A673 (cell line): Measurements from ENCODE around the gene SYK. TPM values are rescaled to one million over a fixed set of nuclear protein-coding genes. Genes with fewer than 3 reads are reported as not detected.

Source experiments
- BruUV-seq: library from RNA; stranded (reverse); fragments of 400-500 nt; replicated peaks from 2 replicates; lab custom pipeline; 2021; lab: Mats Ljungman, UMichigan
- CTCF ChIA-PET: fragments of 300-600 bp; sonication (Branson Sonifier 250); formaldehyde crosslinking; loops from one replicate; lab custom pipeline; 2022; ENCODE audit warnings: antibody characterized with exemption; lab: Charles Lee
- POLR2A ChIA-PET: fragments of 300-600 bp; sonication (Branson Sonifier 250); formaldehyde crosslinking; loops from one replicate; lab custom pipeline; 2022; ENCODE audit warnings: antibody characterized with exemption; ENCODE audit not compliant: low non-redundant PET; lab: Charles Lee
- DNase-seq: peaks from one replicate; pipeline ENCODE4 v3.0.0-alpha.2; 2015; ENCODE audit warnings: low spot score
- H3K27ac ChIP-seq: fragments of 200-600 bp; sonication (generic); 2 replicates; pipeline ENCODE4 v1.5.1; 2016; ENCODE audit warnings: mixed run types, low read depth, mild to moderate bottlenecking, mixed read lengths, antibody characterized with exemption, low read length; ENCODE audit not compliant: poor library complexity, severe bottlenecking
- H3K27me3 ChIP-seq: fragments of 200-600 bp; sonication (generic); replicated peaks from 2 replicates; pipeline ENCODE4 v1.6.1; 2017; ENCODE audit warnings: mixed run types, low read depth, mild to moderate bottlenecking, mixed read lengths, antibody characterized with exemption, low read length; ENCODE audit not compliant: insufficient read depth, poor library complexity
- H3K36me3 ChIP-seq: fragments of 200-600 bp; sonication (generic); 2 replicates; pipeline ENCODE4 v1.6.1; 2016; ENCODE audit warnings: mixed run types, mild to moderate bottlenecking, mixed read lengths, antibody characterized with exemption, low read length; ENCODE audit not compliant: insufficient read depth, poor library complexity, severe bottlenecking
- H3K4me1 ChIP-seq: fragments of 200-600 bp; sonication (generic); 2 replicates; pipeline ENCODE4 v1.6.1; 2017; ENCODE audit warnings: mixed run types, mild to moderate bottlenecking, mixed read lengths, antibody characterized with exemption, low read length; ENCODE audit not compliant: insufficient read depth, poor library complexity, severe bottlenecking
- H3K4me3 ChIP-seq: fragments of 200-600 bp; sonication (generic); 2 replicates; pipeline ENCODE4 v1.5.1; 2016; ENCODE audit warnings: low read depth, mixed run types, mild to moderate bottlenecking, mixed read lengths, low read length; ENCODE audit not compliant: poor library complexity, severe bottlenecking
- H3K9me3 ChIP-seq: fragments of 200-600 bp; sonication (generic); 2 replicates; pipeline ENCODE4 v1.6.1; 2016; ENCODE audit warnings: mixed run types, low read depth, mild to moderate bottlenecking, mixed read lengths, antibody characterized with exemption, low read length; ENCODE audit not compliant: poor library complexity, severe bottlenecking
- EZH2 ChIP-seq: fragments of 200-600 bp; sonication (generic); IDR thresholded peaks from 2 replicates; pipeline ENCODE4 v1.6.1; 2017; ENCODE audit warnings: borderline replicate concordance, low read depth, mild to moderate bottlenecking, mixed read lengths, antibody characterized with exemption, low read length; ENCODE audit not compliant: poor library complexity, severe bottlenecking
- intact Hi-C: fragments of 100-400 bp; cut with micrococcal nuclease; formaldehyde crosslinking; loops from one replicate; pipeline ENCODE4 v1.10.0; 2022; ENCODE audit not compliant: unreplicated experiment
- total RNA-seq: library from RNA; stranded (reverse); gene quantifications from 2 replicates; pipeline ENCODE4 v1.2.3, GENCODE V29; 2021
- TF ChIP-seq, protein P1 (sequence below): fragments of 300-800, 200-600 bp; sonication (generic); conservative IDR thresholded peaks from 2 replicates; pipeline ENCODE4 v1.5.1; 2017; ENCODE audit warnings: low read depth, mild to moderate bottlenecking, antibody characterized with exemption, low read length, moderate library complexity, mixed read lengths

SYK gene
- total RNA-seq, 1 experiment from 2014 or later, result 14.9 TPM

DNA sequence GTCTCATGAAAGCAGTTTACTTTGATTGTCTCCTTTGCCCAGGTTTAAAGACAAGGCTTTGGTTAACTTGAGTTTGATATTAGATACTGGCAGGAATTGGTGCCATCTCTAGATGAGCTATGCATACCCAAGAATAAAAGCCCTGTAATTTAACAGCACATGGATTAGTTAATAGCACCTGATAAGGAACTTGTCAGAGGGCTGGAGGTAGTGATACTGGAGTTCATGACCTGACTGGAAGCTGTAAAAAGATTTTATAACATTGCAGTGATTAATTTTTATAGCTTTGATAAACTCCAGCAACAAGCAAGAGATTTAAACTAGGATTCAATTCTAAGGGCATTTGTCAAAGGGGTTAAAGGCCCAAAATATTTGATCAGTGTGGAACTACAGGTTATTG is 34.9 kb upstream of the SYK start:
- no peak overlapping the region for H3K27ac ChIP-seq
- H3K36me3 ChIP-seq, result no peaks in the 10 kb centered on the region
- POLR2A ChIA-PET, result interaction anchor here (0.7 kb wide), 1 partner anchor 200 kb away, joined by 3 read pairs; no protein-coding TSS in a partner anchor
- no peaks in the 10 kb centered on the region for H3K4me1 ChIP-seq
- TF ChIP-seq EZH2, result no peak
- TF ChIP-seq, protein P1, sequence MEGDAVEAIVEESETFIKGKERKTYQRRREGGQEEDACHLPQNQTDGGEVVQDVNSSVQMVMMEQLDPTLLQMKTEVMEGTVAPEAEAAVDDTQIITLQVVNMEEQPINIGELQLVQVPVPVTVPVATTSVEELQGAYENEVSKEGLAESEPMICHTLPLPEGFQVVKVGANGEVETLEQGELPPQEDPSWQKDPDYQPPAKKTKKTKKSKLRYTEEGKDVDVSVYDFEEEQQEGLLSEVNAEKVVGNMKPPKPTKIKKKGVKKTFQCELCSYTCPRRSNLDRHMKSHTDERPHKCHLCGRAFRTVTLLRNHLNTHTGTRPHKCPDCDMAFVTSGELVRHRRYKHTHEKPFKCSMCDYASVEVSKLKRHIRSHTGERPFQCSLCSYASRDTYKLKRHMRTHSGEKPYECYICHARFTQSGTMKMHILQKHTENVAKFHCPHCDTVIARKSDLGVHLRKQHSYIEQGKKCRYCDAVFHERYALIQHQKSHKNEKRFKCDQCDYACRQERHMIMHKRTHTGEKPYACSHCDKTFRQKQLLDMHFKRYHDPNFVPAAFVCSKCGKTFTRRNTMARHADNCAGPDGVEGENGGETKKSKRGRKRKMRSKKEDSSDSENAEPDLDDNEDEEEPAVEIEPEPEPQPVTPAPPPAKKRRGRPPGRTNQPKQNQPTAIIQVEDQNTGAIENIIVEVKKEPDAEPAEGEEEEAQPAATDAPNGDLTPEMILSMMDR, result no peak
- no peak for DNase-seq
- peaks cover 24% of the 10 kb centered on the region for H3K9me3 ChIP-seq
- intact Hi-C loops, result no loop called here
- no peaks in the 10 kb centered on the region for H3K27me3 ChIP-seq
- H3K4me3 ChIP-seq, result no peak overlapping the region
- CTCF ChIA-PET, result no interaction called here
- no TSS peak for BruUV-seq

DNA sequence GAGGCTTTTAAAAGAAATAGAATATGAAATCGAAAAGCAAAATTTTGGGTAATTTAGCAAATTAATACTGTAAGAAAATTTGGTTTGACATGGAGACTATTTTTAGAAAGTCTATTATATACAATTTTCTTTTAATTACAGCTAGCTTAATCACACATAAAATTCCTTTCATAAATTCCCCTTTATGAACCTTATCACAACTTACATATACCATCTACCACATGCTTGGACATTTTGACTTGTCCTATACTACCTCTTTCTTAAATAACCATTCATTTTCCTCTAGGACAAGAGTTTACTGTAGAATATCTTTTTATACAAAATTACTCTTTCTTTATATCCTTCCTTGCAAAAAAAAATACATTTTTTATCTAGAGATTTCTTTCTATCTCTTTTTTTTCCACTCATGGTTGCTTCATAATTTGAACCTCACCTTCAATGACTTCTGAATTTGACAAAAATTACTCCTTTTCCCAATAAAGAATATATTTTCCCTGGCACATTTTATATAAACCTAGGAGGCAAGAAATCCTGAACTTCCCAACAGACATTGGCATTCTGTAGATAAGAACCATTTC is 34.0 kb upstream of the SYK start:
- no peaks in the 10 kb centered on the region for H3K4me1 ChIP-seq
- ChIA-PET POLR2A (no interaction called here), CTCF (no interaction called here)
- intact Hi-C loops, result no loop called here
- H3K27ac ChIP-seq, result no peak overlapping the region
- BruUV-seq, result no TSS peak
- H3K4me3 ChIP-seq, result no peak overlapping the region
- no peak for DNase-seq
- no peaks in the 10 kb centered on the region for H3K36me3 ChIP-seq
- H3K27me3 ChIP-seq, result no peaks in the 10 kb centered on the region
- TF ChIP-seq, protein P1, result no peak
- no peak for TF ChIP-seq EZH2
- peaks cover 24% of the 10 kb centered on the region for H3K9me3 ChIP-seq

DNA sequence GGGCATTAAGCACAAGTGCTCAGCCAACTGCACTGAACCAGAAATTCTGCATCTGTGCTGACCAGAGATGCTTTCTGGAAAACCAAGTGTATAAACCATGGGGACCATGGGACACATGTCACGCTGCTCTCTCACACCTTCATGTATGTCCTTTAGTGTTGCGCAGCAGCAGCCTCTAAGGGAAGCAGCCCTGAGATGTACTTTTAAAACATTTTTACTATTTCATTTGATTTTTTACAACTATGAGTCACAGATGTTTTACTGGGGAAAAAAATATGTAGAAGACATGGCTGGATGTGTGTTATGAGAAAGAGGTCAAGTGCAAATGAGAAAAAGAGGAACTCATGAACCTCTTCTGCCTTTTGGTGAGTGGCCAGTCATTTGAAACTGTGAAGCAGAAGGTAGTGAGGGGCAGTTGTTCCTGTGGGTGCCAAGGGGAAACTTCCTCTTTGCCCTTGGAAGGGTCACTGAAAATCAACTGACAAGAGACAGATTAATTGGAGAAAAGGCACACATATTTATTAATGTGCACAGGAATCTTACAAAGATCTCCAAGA is 31.4 kb upstream of the SYK start:
- Histone ChIP-seq H3K9me3 (peaks cover 24% of the 10 kb centered on the region), H3K4me3 (no peak overlapping the region), H3K36me3 (no peaks in the 10 kb centered on the region), H3K27me3 (no peaks in the 10 kb centered on the region), H3K4me1 (no peaks in the 10 kb centered on the region), H3K27ac (no peak overlapping the region)
- TF ChIP-seq, protein P1, result no peak
- TF ChIP-seq EZH2, result no peak
- POLR2A ChIA-PET, result no interaction called here
- CTCF ChIA-PET, result no interaction called here
- no TSS peak for BruUV-seq
- intact Hi-C loops, result no loop called here
- no peak for DNase-seq
